IMR-90 (cell line): ENCODE results near the gene ERG. TPM values are rescaled to one million over a fixed set of nuclear protein-coding genes. Genes with fewer than 3 reads are reported as not detected.

Experiments
- ATAC-seq: fragments of 200-7000 bp; cut with Tn5 transposase; 2 replicates; pipeline ENCODE4 v1.9.1; 2020; ENCODE audit warnings: low read depth, mild to moderate bottlenecking, moderate library complexity
- BruUV-seq: library from RNA; stranded (reverse); fragments of 400-500 nt; replicated peaks from 2 replicates; lab custom pipeline; 2021; lab: Mats Ljungman, UMichigan
- CTCF ChIA-PET: fragments of 300-600 bp; formaldehyde crosslinking; extraction: SDS; loops from one replicate; lab custom pipeline; 2021; ENCODE audit warnings: antibody characterized with exemption; lab: Yijun Ruan, JAX
- POLR2A ChIA-PET: fragments of 300-600 bp; sonication (Branson Sonifier 250); formaldehyde crosslinking; loops from one replicate; lab custom pipeline; 2022; ENCODE audit warnings: antibody characterized with exemption; ENCODE audit not compliant: unreplicated experiment; lab: Charles Lee
- DNase-seq: peaks from one replicate; pipeline ENCODE4 v3.0.0; 2013
- H2AFZ ChIP-seq: replicated peaks from 2 replicates; pipeline ENCODE3; 2013; ENCODE audit warnings: low read length, mild to moderate bottlenecking; ENCODE audit not compliant: poor library complexity
- H2AK5ac ChIP-seq: 2 replicates; pipeline ENCODE4 v1.6.1; 2013; ENCODE audit warnings: low read depth, low read length, inconsistent platforms
- H2AK9ac ChIP-seq: replicated peaks from 2 replicates; pipeline ENCODE3; 2013; ENCODE audit warnings: mild to moderate bottlenecking, low read depth, low read length, moderate library complexity; ENCODE audit not compliant: poor library complexity
- H2BK120ac ChIP-seq: 2 replicates; pipeline ENCODE4 v1.6.1; 2013; ENCODE audit warnings: low read depth, low read length, inconsistent platforms
- H2BK15ac ChIP-seq: 3 replicates; pipeline ENCODE4 v1.6.1; 2013; ENCODE audit warnings: low read depth, low read length, inconsistent platforms
- H2BK20ac ChIP-seq: 2 replicates; pipeline ENCODE4 v1.6.1; 2013; ENCODE audit warnings: low read depth, mild to moderate bottlenecking, inconsistent platforms, low read length, moderate library complexity
- H2BK5ac ChIP-seq: 2 replicates; pipeline ENCODE4 v1.6.1; 2013; ENCODE audit warnings: mild to moderate bottlenecking, low read depth, low read length, inconsistent platforms; ENCODE audit not compliant: poor library complexity, severe bottlenecking
- H3K14ac ChIP-seq: replicated peaks from 2 replicates; pipeline ENCODE4 v1.6.1; 2013; ENCODE audit warnings: low read depth, low read length, inconsistent platforms
- H3K18ac ChIP-seq: 2 replicates; pipeline ENCODE4 v1.6.1; 2013; ENCODE audit warnings: low read depth, low read length, control low read depth
- H3K23ac ChIP-seq: 2 replicates; pipeline ENCODE4 v1.6.1; 2013; ENCODE audit warnings: low read depth, low read length, inconsistent platforms
- H3K27ac ChIP-seq: 2 replicates; pipeline ENCODE4 v1.5.1; 2013; ENCODE audit warnings: mild to moderate bottlenecking, control low read depth, low read length; ENCODE audit not compliant: insufficient read depth
- H3K27me3 ChIP-seq: 2 replicates; pipeline ENCODE4 v1.6.1; 2013; ENCODE audit warnings: low read length; ENCODE audit not compliant: control insufficient read depth, insufficient read depth
- H3K36me3 ChIP-seq: 2 replicates; pipeline ENCODE4 v1.6.1; 2013; ENCODE audit warnings: low read length, mixed read lengths; ENCODE audit not compliant: control insufficient read depth, insufficient read depth
- H3K4ac ChIP-seq: 2 replicates; pipeline ENCODE4 v1.6.1; 2013; ENCODE audit warnings: low read depth, low read length, inconsistent platforms
- H3K4me1 ChIP-seq: 2 replicates; pipeline ENCODE4 v1.6.1; 2013; ENCODE audit warnings: low read length, mixed read lengths; ENCODE audit not compliant: control insufficient read depth, insufficient read depth
- H3K4me2 ChIP-seq: 2 replicates; pipeline ENCODE4 v1.6.1; 2013; ENCODE audit warnings: low read depth, mild to moderate bottlenecking, control low read depth, low read length, moderate library complexity
- H3K4me3 ChIP-seq: 2 replicates; pipeline ENCODE4 v1.5.1; 2013; ENCODE audit warnings: low read depth, mild to moderate bottlenecking, control low read depth, low read length, moderate library complexity; ENCODE audit not compliant: insufficient read depth
- H3K56ac ChIP-seq: 2 replicates; pipeline ENCODE4 v1.6.1; 2013; ENCODE audit warnings: low read length, inconsistent platforms; ENCODE audit not compliant: insufficient read depth; ENCODE audit errors: extremely low read depth
- H3K79me1 ChIP-seq, 2 experiments: 2 replicates each; pipeline ENCODE4 v1.6.1; 2013; ENCODE audit warnings: low read length in 2 of 2, inconsistent platforms in 1 of 2, low read depth in 1 of 2
- H3K9ac ChIP-seq: 2 replicates; pipeline ENCODE4 v1.6.1; 2013; ENCODE audit warnings: low read depth, low read length, control low read depth
- H3K9me1 ChIP-seq: 2 replicates; pipeline ENCODE4 v1.6.1; 2013; ENCODE audit warnings: low read length, inconsistent platforms; ENCODE audit not compliant: insufficient read depth
- H3K9me3 ChIP-seq: 2 replicates; pipeline ENCODE4 v1.6.1; 2013; ENCODE audit warnings: low read length; ENCODE audit not compliant: control insufficient read depth, insufficient read depth
- H4K20me1 ChIP-seq: 2 replicates; pipeline ENCODE4 v1.6.1; 2013; ENCODE audit warnings: low read length, inconsistent platforms; ENCODE audit not compliant: insufficient read depth
- H4K5ac ChIP-seq: 2 replicates; pipeline ENCODE4 v1.6.1; 2013; ENCODE audit warnings: mild to moderate bottlenecking, low read depth, low read length, control low read depth
- H4K8ac ChIP-seq, 2 experiments: 2 replicates each; pipeline ENCODE4 v1.6.1; 2013; ENCODE audit warnings: low read depth in 2 of 2, low read length in 2 of 2, control low read depth in 1 of 2, inconsistent platforms in 1 of 2
- H4K91ac ChIP-seq: 2 replicates; pipeline ENCODE4 v1.6.1; 2013; ENCODE audit warnings: low read depth, low read length, inconsistent platforms; ENCODE audit not compliant: insufficient read depth
- BHLHE40 ChIP-seq: fragments of 150-350 bp; IDR thresholded peaks from 2 replicates; pipeline ENCODE4 v1.6.1; 2016; ENCODE audit warnings: mild to moderate bottlenecking, low read depth, low read length
- CEBPB ChIP-seq: IDR thresholded peaks from 2 replicates; pipeline ENCODE4 v1.6.1; 2012; ENCODE audit warnings: low read depth, low read length, improper control_type of control experiment
- CHD1 ChIP-seq: IDR thresholded peaks from 2 replicates; pipeline ENCODE4 v1.6.1; 2012; ENCODE audit warnings: low read depth, low read length, improper control_type of control experiment
- CTCF ChIP-seq: conservative IDR thresholded peaks from 2 replicates; pipeline ENCODE4 v1.5.1; 2012; ENCODE audit warnings: mild to moderate bottlenecking, low read depth, low read length, improper control_type of control experiment
- FOS ChIP-seq: fragments of 150-350 bp; IDR thresholded peaks from 2 replicates; pipeline ENCODE4 v1.6.1; 2016; ENCODE audit warnings: low read depth, low read length
- MAFK ChIP-seq: IDR thresholded peaks from 2 replicates; pipeline ENCODE4 v1.6.1; 2012; ENCODE audit warnings: low read depth, low read length, improper control_type of control experiment
- NFE2L2 ChIP-seq: fragments of 150-350 bp; IDR thresholded peaks from 2 replicates; pipeline ENCODE4 v1.6.1; 2016; ENCODE audit warnings: low read depth, mild to moderate bottlenecking, low read length
- RCOR1 ChIP-seq: IDR thresholded peaks from 2 replicates; pipeline ENCODE4 v1.6.1; 2012; ENCODE audit warnings: mild to moderate bottlenecking, low read length, improper control_type of control experiment; ENCODE audit not compliant: insufficient replicate concordance
- USF2 ChIP-seq: fragments of 150-350 bp; IDR thresholded peaks from 2 replicates; pipeline ENCODE4 v1.6.1; 2017; ENCODE audit warnings: mild to moderate bottlenecking, antibody characterized with exemption, low read length, low read depth
- WGBS, 2 experiments: methylation state at CpG; one replicate each; pipeline versions ENCODE4 v1.1.5 to v1.1.7; 2013; ENCODE audit warnings: missing lambda C conversion rate in 2 of 2; ENCODE audit not compliant: insufficient read length in 1 of 2; ENCODE audit errors: extremely low coverage in 2 of 2; 5-methylcytosine and 5-hydroxymethylcytosine counted together
- dilution Hi-C: fragments of 300-500 bp; cut with HindIII; formaldehyde crosslinking; loops from one replicate; pipeline ENCODE4 v1.14.3; 2018; ENCODE audit warnings: low sequenced_read_pairs; ENCODE audit not compliant: unreplicated experiment
- in situ Hi-C: fragments of 300-500 bp; cut with MboI; formaldehyde crosslinking; loops from 3 replicates; pipeline ENCODE4 v1.14.3; 2019; ENCODE audit warnings: low sequenced_read_pairs, inconsistent platforms, mixed read lengths
- intact Hi-C: fragments of 100-400 bp; cut with micrococcal nuclease; formaldehyde crosslinking; loops from 2 replicates; pipeline ENCODE4 v1.10.0; 2022
- polyA plus RNA-seq, 3 experiments: library from polyadenylated mRNA; depleted of rRNA; stranded (reverse); fragments of >200 nt; gene quantifications; 2 replicates each; pipeline ENCODE4 v1.2.3, GENCODE V29; 2012; ENCODE audit warnings: low replicate concordance in 1 of 3
- total RNA-seq: library from RNA; depleted of rRNA; stranded (reverse); fragments of >200 nt; gene quantifications from 2 replicates; pipeline ENCODE4 v1.2.3, GENCODE V29; 2012

Gene ERG
- total and polyA plus RNA-seq, 2 of the 4 experiments (the other 2 are of a cell fraction): not detected

- H4K20me1 ChIP-seq: no peaks in the 10 kb centered on the region
- no peak overlapping the region for H2BK5ac ChIP-seq
- ChIA-PET POLR2A (no interaction called here), CTCF (no interaction called here)
- in situ Hi-C loops (no loop called here), intact Hi-C loops (no loop called here), dilution Hi-C loops (no loop called here)
- no peaks in the 10 kb centered on the region for H3K9me3 ChIP-seq
- H2AFZ ChIP-seq: no peak overlapping the region
- H4K8ac ChIP-seq: no peak overlapping the region
- peaks cover 7% of the 10 kb centered on the region for H3K27me3 ChIP-seq
- H3K23ac ChIP-seq: no peak overlapping the region
- H2BK120ac ChIP-seq: no peak overlapping the region
- ATAC-seq (no peak), DNase-seq (no peak)
- no TSS peak for BruUV-seq
- no peak overlapping the region for H2AK9ac ChIP-seq
- WGBS, 2 experiments: 53% methylated on average over 3 of the region's 4 CpGs; no CpG with 5 or more reads in 1 of the 2 experiments
- no peaks in the 10 kb centered on the region for H3K36me3 ChIP-seq
- H4K91ac ChIP-seq: no peak overlapping the region
- TF ChIP-seq FOS (no peak), CTCF (no peak), RCOR1 (no peak), USF2 (no peak), BHLHE40 (no peak), MAFK (no peak), NFE2L2 (no peak), CHD1 (no peak), CEBPB (no peak)
- no peak overlapping the region for H4K5ac ChIP-seq
- no peak overlapping the region for H3K14ac ChIP-seq
- no peak overlapping the region for H2BK15ac ChIP-seq
- H3K4me1 ChIP-seq: no peaks in the 10 kb centered on the region
- no peak overlapping the region for H3K56ac ChIP-seq
- no peak overlapping the region for H3K4me2 ChIP-seq
- H3K79me1 ChIP-seq: no peaks in the 10 kb centered on the region
- no peak overlapping the region for H3K9ac ChIP-seq
- H2AK5ac ChIP-seq: no peak overlapping the region
- H2BK20ac ChIP-seq: no peak overlapping the region
- no peak overlapping the region for H3K18ac ChIP-seq
- no peak overlapping the region for H3K27ac ChIP-seq
- no peak overlapping the region for H3K4ac ChIP-seq
- H3K9me1 ChIP-seq: no peaks in the 10 kb centered on the region
- H3K4me3 ChIP-seq: no peak overlapping the region
These were observed 29.3 kb downstream of the ERG start for GRCh38 chr21:38468989-38469388.
